H1 (cell line): ENCODE data around the gene PTPN1. TPM values are rescaled to one million over a fixed set of nuclear protein-coding genes. Genes with fewer than 3 reads are reported as not detected.

Experiments used
- CTBP2 ChIP-seq: IDR thresholded peaks from 2 replicates; pipeline ENCODE4 v1.7.0; 2011; ENCODE audit warnings: borderline replicate concordance, mild to moderate bottlenecking, moderate library complexity, mixed read lengths, low read length; ENCODE audit not compliant: insufficient read depth, insufficient read length
- KDM4A ChIP-seq: IDR thresholded peaks from one replicate; pipeline ENCODE4 v1.7.1; 2012; ENCODE audit warnings: low read depth, mild to moderate bottlenecking, moderate library complexity, low read length, inconsistent platforms; ENCODE audit not compliant: severe bottlenecking
- NANOG ChIP-seq: IDR thresholded peaks from 2 replicates; pipeline ENCODE4 v1.6.1; 2011; ENCODE audit warnings: low read length, low read depth, mild to moderate bottlenecking, inconsistent platforms; ENCODE audit not compliant: insufficient read depth, poor library complexity, severe bottlenecking
- YY1 ChIP-seq: IDR thresholded peaks from 2 replicates; pipeline ENCODE4 v1.6.1; 2011; ENCODE audit warnings: low read depth, mild to moderate bottlenecking, low read length
- polyA plus RNA-seq, 7 experiments: library from polyadenylated mRNA; depleted of rRNA in 3 of 7; stranded (reverse) in 5 of 7; unstranded in 2 of 7; fragments of >200 nt in 5 of 7; fragments of 200-250 nt in 2 of 7; gene quantifications; 1 replicate in 5 of 7; 2 replicates in 1 of 7; 4 replicates in 1 of 7; pipeline versions ENCODE4 v1.2.1 to v1.2.3, GENCODE V29; 2011 to 2013; ENCODE audit warnings: missing spikeins in 2 of 7, mixed read lengths in 2 of 7
- total RNA-seq: library from RNA; stranded (reverse); fragmentation: NEBNext Ultra II Directional; extraction: Animal tissue kit (Norgen Biotek cat#: 25700); gene quantifications from 2 replicates; pipeline ENCODE4 v1.2.1, GENCODE V29; 2021

The PTPN1 gene
- total and polyA plus RNA-seq, 2 of the 8 experiments (the other 6 are each of a cell fraction or from before 2014, with no cell fraction given) = 18.6 to 32.1 TPM

GRCh38 chr20:50613438-50614169, 103.4 kb downstream of the PTPN1 start (continued):
- TF ChIP-seq KDM4A = no peak
- no peak for TF ChIP-seq NANOG
- TF ChIP-seq CTBP2 = no peak
- TF ChIP-seq YY1 = no peak
